Measurements from ENCODE around the gene ARL5C. TPM values are rescaled to one million over a fixed set of nuclear protein-coding genes. Genes with fewer than 3 reads are reported as not detected.

ARL5C gene, protein sequence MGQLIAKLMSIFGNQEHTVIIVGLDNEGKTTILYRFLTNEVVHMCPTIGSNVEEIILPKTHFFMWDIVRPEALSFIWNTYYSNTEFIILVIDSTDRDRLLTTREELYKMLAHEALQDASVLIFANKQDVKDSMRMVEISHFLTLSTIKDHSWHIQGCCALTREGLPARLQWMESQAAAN
- 0.37 TPM for total RNA-seq
- not detected for polyA plus RNA-seq

DNA sequence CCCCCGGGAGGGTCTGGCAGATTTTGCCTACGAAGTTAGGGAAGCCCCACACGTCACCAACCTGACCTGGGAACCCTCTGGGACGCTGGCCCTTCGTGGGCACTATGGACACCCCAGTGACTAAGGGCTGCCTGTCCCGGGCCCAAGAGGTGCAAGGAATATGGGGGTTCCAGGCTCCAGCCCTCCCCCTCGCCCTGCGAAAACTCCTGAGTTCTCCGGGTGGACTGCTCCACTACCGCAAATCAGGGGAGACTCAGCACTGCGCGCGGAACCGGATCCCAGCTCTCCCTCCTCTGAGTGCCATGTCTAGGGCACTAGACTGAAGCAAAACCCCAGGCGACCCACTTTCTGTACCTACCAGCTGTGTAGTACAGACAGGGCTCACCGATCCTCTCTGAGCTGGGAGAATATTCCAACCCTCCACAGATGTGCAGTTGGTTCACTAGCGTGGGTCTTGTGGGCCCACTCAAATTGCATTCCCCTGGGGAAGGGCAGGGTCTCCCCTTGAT is at the start of gene ARL5C:
ARL5C (minus strand) TSS at position 321 of the 509 bp plus-strand sequence. CDS start 401 bp downstream, outside the sequence.
- no peaks in the 10 kb centered on the region for H3K4me1 ChIP-seq (ENCODE audit: insufficient read depth)
- DNase-seq (ENCODE audit: extremely low spot score): no peak
- 54% methylated on average over 17 of the region's 17 CpGs for WGBS
- no peaks in the 10 kb centered on the region for H3K36me3 ChIP-seq (ENCODE audit: insufficient read depth)
- H3K4me3 ChIP-seq (ENCODE audit: low read depth, low read length): peak within 1 kb of the TSS; percentile 43
- no peak within 1 kb of the TSS for H3K27ac ChIP-seq (ENCODE audit: low read depth)

DNA sequence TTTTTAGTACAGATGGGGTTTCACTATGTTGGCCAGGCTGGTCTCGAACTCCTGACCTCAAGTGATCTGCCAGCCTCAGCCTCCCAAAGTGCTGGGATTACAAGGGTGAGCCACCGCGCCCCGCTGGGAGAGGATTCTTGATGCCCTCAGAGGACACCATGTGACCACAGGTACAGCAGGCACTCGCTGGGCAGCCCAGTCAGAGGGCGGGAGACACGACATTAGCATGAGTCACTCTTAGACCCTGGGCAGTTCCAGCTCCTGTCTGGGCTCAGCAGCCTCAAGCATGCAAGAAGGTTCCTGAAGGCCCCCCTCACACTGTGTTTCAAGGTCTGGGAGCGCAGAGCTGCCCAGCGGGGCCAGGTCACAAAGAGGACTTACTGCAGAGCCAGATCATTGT is 47.9 kb upstream of the ARL5C start:
- no peak for DNase-seq (ENCODE audit: extremely low spot score)
- no peaks in the 10 kb centered on the region for H3K4me1 ChIP-seq (ENCODE audit: insufficient read depth)
- H3K27ac ChIP-seq (ENCODE audit: low read depth): no peak overlapping the region
- no peaks in the 10 kb centered on the region for H3K36me3 ChIP-seq (ENCODE audit: insufficient read depth)
- 79% methylated on average over 9 of the region's 9 CpGs for WGBS
- no peak overlapping the region for H3K4me3 ChIP-seq (ENCODE audit: low read depth, low read length)

DNA sequence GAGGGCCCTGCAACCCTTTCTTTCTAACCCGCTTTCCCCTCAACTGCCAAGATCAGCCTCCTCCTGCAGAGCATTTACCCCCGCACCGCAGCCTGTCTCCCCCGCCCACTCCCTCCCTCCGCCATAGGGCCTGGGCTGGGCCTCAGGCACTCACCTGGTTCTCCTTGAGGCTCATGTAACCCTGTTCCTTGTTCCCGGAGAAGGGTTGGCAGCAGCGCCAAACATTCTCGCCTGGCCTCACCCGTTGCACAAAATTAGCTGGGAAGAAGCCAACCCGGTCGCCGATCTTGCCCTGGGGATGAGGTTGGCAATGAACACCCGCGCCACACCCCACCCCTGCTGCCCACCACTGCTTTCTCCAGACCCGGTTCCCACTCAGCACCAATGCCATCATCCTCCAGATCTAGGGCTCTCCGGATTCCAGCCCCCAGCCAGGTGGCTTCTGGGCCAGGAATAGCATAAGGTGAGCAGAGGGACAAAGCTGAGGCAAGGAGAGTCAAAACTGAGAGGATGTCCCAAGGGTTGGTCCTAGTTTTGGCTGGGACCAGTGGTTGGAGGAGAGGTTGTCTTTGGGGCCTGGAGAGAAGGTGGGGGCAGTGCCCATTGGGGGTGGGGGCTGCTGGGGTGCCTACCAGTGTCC is 47.0 kb upstream of the ARL5C start:
- Histone ChIP-seq H3K4me1 (ENCODE audit: insufficient read depth) (no peaks in the 10 kb centered on the region), H3K36me3 (ENCODE audit: insufficient read depth) (no peaks in the 10 kb centered on the region), H3K27ac (ENCODE audit: low read depth) (no peak overlapping the region), H3K4me3 (ENCODE audit: low read depth, low read length) (no peak overlapping the region)
- no peak for DNase-seq (ENCODE audit: extremely low spot score)
- WGBS: 68% methylated on average over 16 of the region's 16 CpGs

DNA sequence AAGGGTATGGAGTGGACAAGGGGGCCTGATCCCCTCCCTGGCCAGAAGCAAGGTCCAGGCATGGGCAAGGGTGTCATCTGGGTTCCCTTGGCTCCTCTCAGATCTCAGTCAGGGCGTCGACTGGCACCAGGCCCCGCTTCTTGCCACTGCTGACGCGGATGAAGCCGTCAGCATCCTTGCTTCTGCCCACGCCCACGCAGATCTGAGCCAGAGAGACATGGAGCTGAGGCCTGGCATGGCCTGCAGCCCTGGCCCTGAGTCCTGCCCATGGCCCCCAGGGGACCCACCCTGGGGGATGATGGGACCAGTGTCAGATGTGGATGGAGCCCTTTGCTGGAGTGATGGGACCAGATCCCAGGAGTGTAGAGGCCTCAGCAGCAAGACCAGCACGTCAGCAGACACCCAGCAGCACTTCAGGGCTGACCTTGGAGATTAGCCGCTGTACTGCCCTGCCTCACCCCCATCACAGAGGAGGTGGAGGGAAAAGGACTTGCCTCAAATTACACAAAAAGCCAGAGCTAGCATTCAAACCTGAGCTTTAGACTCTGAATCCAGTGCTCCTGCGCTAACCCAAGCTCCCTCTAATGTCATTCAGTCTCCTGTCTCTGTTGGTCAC is 46.3 kb upstream of the ARL5C start:
- no peaks in the 10 kb centered on the region for H3K36me3 ChIP-seq (ENCODE audit: insufficient read depth)
- H3K27ac ChIP-seq (ENCODE audit: low read depth): no peak overlapping the region
- H3K4me3 ChIP-seq (ENCODE audit: low read depth, low read length): no peak overlapping the region
- H3K4me1 ChIP-seq (ENCODE audit: insufficient read depth): no peaks in the 10 kb centered on the region
- WGBS: 88% methylated on average over 11 of the region's 11 CpGs
- DNase-seq (ENCODE audit: extremely low spot score): no peak

DNA sequence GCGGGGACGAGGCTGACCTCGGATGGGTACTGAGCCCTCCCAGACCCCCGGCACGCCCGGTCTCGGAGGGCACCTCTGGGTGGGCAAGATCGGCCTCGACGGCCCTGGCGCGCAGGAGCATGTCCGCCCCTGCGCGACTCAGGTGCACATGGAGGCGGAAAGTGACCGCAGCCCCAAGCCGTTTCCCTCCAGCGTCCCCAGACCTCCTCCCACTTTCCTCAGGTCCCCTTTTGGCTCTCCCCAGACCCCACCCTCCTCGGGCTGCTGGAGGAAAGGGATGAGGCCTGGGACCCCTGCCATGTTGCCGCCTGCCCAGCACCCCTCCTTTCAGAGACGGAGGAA is 44.1 kb upstream of the ARL5C start:
- peak overlapping the region; percentile 36 for H3K4me3 ChIP-seq (ENCODE audit: low read depth, low read length)
- H3K4me1 ChIP-seq (ENCODE audit: insufficient read depth): no peaks in the 10 kb centered on the region
- H3K36me3 ChIP-seq (ENCODE audit: insufficient read depth): no peaks in the 10 kb centered on the region
- no peak overlapping the region for H3K27ac ChIP-seq (ENCODE audit: low read depth)
- 7% methylated on average over 22 of the region's 22 CpGs for WGBS
- DNase-seq (ENCODE audit: extremely low spot score): no peak

DNA sequence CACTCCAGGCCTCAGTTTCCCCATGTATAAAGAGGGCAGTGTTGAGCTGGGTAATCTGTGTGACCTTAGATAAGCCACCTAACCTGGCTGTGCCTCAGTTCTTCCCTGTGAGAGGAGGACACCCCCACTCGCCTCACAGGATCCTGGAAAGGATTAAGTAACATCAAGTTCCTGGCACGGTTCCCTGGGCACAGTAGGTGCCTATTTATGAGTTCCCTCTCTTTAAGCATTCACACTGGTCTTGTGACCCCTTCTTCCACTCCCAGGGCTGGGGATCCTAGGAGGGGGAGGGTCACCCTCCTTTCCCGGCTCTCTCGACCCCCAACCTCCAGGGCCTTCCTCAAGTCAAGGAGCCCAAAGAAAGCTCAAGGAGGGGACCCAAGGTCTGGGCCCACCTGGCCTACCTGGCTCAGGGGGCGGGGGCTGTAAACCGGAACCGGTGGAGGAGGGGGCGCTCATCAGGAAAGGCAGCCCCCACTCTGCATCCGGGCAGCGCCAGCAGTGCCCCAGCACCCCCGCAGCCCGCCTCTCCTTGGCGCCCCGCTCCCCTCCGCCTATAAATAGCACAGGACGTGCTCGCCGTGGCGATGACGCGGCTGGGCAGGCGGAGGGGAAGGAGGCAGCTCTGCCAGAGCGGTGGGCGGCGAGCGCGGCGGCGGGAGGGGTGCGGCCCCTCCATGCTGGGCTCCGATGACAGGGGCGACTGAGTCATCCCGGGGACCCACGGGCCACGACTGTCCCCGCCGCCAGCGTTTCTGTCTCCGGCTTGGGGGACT is 43.5 kb upstream of the ARL5C start:
- H3K36me3 ChIP-seq (ENCODE audit: insufficient read depth): no peaks in the 10 kb centered on the region
- 2% methylated on average over 39 of the region's 39 CpGs for WGBS
- H3K4me3 ChIP-seq (ENCODE audit: low read depth, low read length): peak overlapping the region; percentile 36
- H3K27ac ChIP-seq (ENCODE audit: low read depth): no peak overlapping the region
- H3K4me1 ChIP-seq (ENCODE audit: insufficient read depth): no peaks in the 10 kb centered on the region
- no peak for DNase-seq (ENCODE audit: extremely low spot score)

DNA sequence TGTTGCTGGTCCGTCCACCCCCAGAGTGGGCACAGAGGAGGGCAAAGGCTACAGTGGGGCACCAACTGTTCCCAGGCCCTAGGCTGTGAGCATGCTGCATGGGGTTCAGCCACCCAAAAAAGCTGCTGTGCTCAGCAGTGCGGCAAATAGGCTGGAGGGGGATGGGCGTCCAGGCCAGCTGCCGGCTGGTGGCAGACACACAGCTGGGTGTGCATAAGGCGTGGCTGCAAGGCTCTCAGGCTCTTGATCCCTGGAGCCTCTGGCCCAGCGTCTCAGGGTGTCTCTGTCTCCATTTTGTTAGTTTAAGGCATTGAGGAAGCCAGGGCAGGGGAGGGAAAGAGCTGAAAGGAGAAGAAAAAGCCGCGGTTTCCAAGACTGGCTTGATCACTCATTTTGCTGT is 42.9 kb upstream of the ARL5C start:
- no peak for DNase-seq (ENCODE audit: extremely low spot score)
- no peak overlapping the region for H3K27ac ChIP-seq (ENCODE audit: low read depth)
- H3K4me1 ChIP-seq (ENCODE audit: insufficient read depth): no peaks in the 10 kb centered on the region
- H3K36me3 ChIP-seq (ENCODE audit: insufficient read depth): peaks cover 4% of the 10 kb centered on the region
- 53% methylated on average over 8 of the region's 8 CpGs for WGBS
- H3K4me3 ChIP-seq (ENCODE audit: low read depth, low read length): no peak overlapping the region

DNA sequence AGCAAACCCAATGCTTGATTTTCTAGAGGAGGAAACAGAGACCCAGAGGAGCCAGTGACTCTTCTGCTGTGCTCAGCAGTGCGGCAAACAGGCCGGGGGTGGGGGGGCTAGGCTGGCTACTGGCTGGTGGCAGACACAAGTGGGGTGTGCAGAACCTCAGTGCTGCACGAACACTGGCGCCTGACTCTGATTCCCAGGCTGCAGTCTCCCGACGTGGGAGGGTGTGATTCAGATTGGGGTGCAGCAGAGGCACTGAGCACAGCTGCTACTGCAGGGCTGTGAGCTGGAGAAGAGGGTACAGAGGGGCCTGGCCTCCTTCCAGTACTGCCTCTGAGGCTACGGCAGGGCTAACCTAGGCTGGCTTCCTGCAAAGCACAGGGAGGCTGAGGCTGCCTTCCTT is 42.2 kb upstream of the ARL5C start:
- 67% methylated on average over 7 of the region's 7 CpGs for WGBS
- H3K36me3 ChIP-seq (ENCODE audit: insufficient read depth): peaks cover 4% of the 10 kb centered on the region
- no peak for DNase-seq (ENCODE audit: extremely low spot score)
- H3K27ac ChIP-seq (ENCODE audit: low read depth): no peak overlapping the region
- no peaks in the 10 kb centered on the region for H3K4me1 ChIP-seq (ENCODE audit: insufficient read depth)
- no peak overlapping the region for H3K4me3 ChIP-seq (ENCODE audit: low read depth, low read length)

DNA sequence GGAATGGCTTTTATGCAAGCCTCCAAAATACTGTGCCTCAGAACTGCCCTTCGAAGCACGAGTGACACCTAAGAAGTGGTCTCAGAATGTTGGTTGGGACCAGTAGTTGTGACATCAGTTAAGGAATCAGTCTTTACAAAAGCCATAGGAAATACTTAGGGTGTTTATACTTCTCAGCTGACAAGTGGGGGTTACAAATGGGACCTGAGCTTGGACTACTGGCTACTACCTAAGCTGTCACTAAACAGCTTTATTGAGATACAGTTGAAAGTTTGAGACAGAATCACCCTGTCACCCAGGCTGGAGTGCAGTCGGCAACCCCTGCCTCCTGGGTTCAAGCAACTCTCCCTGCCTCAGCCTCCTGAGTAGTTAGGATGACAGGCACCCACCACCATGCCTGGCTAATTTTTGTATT is 39.2 kb upstream of the ARL5C start:
- Histone ChIP-seq H3K4me1 (ENCODE audit: insufficient read depth) (no peaks in the 10 kb centered on the region), H3K36me3 (ENCODE audit: insufficient read depth) (peaks cover 9% of the 10 kb centered on the region), H3K27ac (ENCODE audit: low read depth) (no peak overlapping the region), H3K4me3 (ENCODE audit: low read depth, low read length) (no peak overlapping the region)
- DNase-seq (ENCODE audit: extremely low spot score): no peak
- 86% methylated on average over 3 of the region's 3 CpGs for WGBS

DNA sequence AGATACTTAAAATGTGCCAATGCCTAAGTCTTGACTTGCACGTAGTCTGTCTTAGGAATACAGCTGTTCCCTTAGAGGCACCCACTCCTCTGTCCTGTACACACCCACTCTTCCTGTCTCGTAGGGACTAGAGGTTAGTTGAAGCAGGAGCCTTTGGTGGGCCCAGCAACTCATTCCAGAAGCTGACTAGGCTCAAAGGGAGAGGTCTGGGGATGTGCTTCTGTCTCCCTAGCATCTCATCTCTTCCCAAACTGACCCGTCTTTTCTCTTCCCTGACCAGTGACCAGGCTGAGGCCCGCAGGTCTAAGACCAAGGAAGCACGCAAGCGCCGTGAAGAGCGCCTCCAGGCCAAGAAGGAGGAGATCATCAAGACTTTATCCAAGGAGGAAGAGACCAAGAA is 38.3 kb upstream of the ARL5C start:
- no peak overlapping the region for H3K27ac ChIP-seq (ENCODE audit: low read depth)
- no peak overlapping the region for H3K4me3 ChIP-seq (ENCODE audit: low read depth, low read length)
- H3K4me1 ChIP-seq (ENCODE audit: insufficient read depth): no peaks in the 10 kb centered on the region
- DNase-seq (ENCODE audit: extremely low spot score): no peak
- WGBS: 84% methylated on average over 8 of the region's 8 CpGs
- peaks cover 9% of the 10 kb centered on the region for H3K36me3 ChIP-seq (ENCODE audit: insufficient read depth)

DNA sequence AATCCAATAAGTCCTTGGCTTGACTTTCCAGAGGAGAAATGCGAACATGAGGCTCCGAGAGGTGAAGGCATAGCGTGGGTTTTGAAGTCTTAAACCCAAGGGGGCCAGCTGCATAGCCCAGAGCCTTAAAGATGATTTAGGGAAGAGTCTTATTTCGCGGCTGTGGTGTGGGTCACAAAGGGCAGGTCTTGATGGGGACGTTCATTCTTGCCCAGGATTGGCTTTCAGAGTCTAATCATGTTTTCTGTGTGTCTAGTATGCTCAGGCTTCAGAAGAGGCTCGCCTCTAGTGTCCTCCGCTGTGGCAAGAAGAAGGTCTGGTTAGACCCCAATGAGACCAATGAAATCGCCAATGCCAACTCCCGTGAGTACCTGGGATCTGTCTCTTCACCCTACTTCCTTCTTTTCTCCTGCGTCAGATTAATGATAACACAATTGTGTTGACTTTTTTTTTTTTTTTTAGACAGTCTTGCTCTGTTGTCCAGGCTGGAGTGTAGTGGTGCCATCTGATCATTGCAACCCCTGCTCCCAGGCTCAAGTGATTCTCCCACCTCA is 35.1 kb upstream of the ARL5C start:
- no peak overlapping the region for H3K27ac ChIP-seq (ENCODE audit: low read depth)
- H3K4me3 ChIP-seq (ENCODE audit: low read depth, low read length): peak overlapping the region; percentile 75
- H3K36me3 ChIP-seq (ENCODE audit: insufficient read depth): peaks cover 9% of the 10 kb centered on the region
- no peaks in the 10 kb centered on the region for H3K4me1 ChIP-seq (ENCODE audit: insufficient read depth)
- 44% methylated on average over 11 of the region's 11 CpGs for WGBS
- DNase-seq (ENCODE audit: extremely low spot score): no peak

DNA sequence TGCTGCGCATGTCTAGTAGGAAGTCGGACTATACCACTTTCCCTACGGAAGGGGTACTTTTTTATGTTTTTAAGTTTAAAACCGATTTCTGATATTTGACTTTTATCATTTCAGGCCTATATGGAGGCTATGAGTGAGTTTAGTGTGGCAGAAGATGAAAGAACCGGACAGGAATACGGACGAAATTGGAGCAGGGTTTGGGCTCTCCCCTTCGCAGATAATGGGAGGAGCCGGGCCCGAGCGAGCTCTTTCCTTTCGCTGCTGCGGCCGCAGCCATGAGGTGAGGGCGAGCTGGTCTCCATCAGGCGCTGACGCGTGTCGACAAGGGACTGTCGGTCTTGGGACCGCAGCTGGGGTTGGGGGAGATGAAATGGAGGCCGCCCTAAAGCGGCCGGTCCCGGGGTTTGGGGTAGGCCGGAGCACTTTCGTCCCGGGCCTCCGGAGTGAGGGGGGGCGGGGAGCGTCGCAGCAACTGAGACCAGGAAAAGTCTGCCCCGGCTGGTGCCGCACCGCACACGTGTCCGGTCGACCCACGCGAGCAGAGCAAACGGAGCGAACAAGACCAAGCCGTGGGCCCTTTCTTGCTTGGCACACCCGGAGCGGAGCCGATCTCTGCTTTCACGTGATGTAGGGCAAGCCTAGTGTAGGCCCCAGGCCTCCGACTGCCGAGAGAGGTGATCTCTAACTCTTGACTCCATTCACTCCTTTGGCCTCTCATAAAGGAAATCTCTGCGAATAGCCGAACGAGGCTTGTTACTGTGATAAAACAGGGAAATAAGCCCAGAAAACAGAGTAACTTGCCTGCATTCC is 34.3 kb upstream of the ARL5C start, which contains the start of gene RPL19:
RPL19 (plus strand) TSS at position 214 of the 810 bp plus-strand sequence; CDS start at position 276, 62 bp downstream.
- Histone ChIP-seq H3K4me3 (ENCODE audit: low read depth, low read length) (peak within 1 kb of the TSS; percentile 75), H3K4me1 (ENCODE audit: insufficient read depth) (no peaks in the 10 kb centered on the region), H3K27ac (ENCODE audit: low read depth) (peak within 1 kb of the TSS; percentile 90), H3K36me3 (ENCODE audit: insufficient read depth) (peaks cover 9% of the 10 kb centered on the region)
- no peak for DNase-seq (ENCODE audit: extremely low spot score)
- WGBS: under 1% methylated on average over 52 of the region's 52 CpGs

DNA sequence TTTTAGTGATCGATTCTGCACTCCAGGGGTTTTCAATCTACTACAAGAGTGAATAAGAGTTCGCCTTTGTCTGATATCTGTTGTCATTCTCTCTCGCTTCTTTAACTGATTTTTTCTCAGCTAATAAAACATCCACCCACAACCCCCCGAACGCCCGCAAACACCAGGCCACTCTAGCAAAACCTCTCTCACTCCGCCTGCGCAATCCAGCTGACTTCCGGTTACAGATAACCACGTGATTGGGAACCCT is 33.8 kb upstream of the ARL5C start:
- DNase-seq (ENCODE audit: extremely low spot score): peak; percentile 92
- no peak overlapping the region for H3K27ac ChIP-seq (ENCODE audit: low read depth)
- peak overlapping the region; percentile 75 for H3K4me3 ChIP-seq (ENCODE audit: low read depth, low read length)
- WGBS: under 1% methylated on average over 10 of the region's 10 CpGs
- peaks cover 9% of the 10 kb centered on the region for H3K36me3 ChIP-seq (ENCODE audit: insufficient read depth)
- H3K4me1 ChIP-seq (ENCODE audit: insufficient read depth): no peaks in the 10 kb centered on the region

Data from urinary bladder (tissue), 4 donors.